Measurements from ENCODE around the gene EGR1.
"Not testable (repeated sequence)": the region's sequence is repeated elsewhere in the genome, so short reads cannot be mapped to it uniquely, and the experiment has no call there.

Gene EGR1

GRCh38 chr5:138472353-138472752 lies 7.1 kb downstream of the EGR1 start:
- no peak overlapping the region for H3K27ac Mint-ChIP-seq

GRCh38 chr5:138473151-138473550 lies 7.9 kb downstream of the EGR1 start:
- H3K36me3 Mint-ChIP-seq = peaks cover 19% of the 10 kb centered on the region

More at GRCh38 chr5:138472353-138472752, 7.1 kb downstream of the EGR1 start:
- Mint-ChIP-seq H3K9me3 (no peaks in the 10 kb centered on the region), H3K4me3 (no peak overlapping the region), H3K4me1 (peaks cover 15% of the 10 kb centered on the region), H3K36me3 (peaks cover 27% of the 10 kb centered on the region)
- no peak for DNase-seq (ENCODE audit: low spot score in 2 of 2)
- ATAC-seq = no peak

GRCh38 chr5:138476918-138477317 lies 11.6 kb downstream of the EGR1 start:
- Mint-ChIP-seq H3K9me3 (no peaks in the 10 kb centered on the region), H3K4me3 (no peak overlapping the region), H3K4me1 (no peaks in the 10 kb centered on the region), H3K36me3 (no peaks in the 10 kb centered on the region), H3K27ac (no peak overlapping the region)
- DNase-seq (ENCODE audit: low spot score in 2 of 2) = no peak
- ATAC-seq = no peak

More at GRCh38 chr5:138473151-138473550, 7.9 kb downstream of the EGR1 start:
- H3K27ac Mint-ChIP-seq; DNase-seq (ENCODE audit: low spot score in 2 of 2); ATAC-seq; H3K4me1 Mint-ChIP-seq; H3K9me3 Mint-ChIP-seq; H3K4me3 Mint-ChIP-seq: not testable (repeated sequence)

- Mint-ChIP-seq H3K9me3 (no peaks in the 10 kb centered on the region), H3K27ac (no peak overlapping the region), H3K36me3 (no peaks in the 10 kb centered on the region), H3K4me1 (no peaks in the 10 kb centered on the region), H3K4me3 (no peak overlapping the region)
- no peak for DNase-seq (ENCODE audit: low spot score in 2 of 2)
- ATAC-seq = peak; percentile 24
These were observed 17.4 kb downstream of the EGR1 start for GRCh38 chr5:138482638-138483037.

- ATAC-seq (peak; percentile 24), DNase-seq (ENCODE audit: low spot score in 2 of 2) (no peak)
- no peak overlapping the region for H3K4me3 Mint-ChIP-seq
These were observed 23.2 kb downstream of the EGR1 start for GRCh38 chr5:138488481-138488945.

GRCh38 chr5:138489683-138490061 lies 24.4 kb downstream of the EGR1 start:
- no peak for DNase-seq (ENCODE audit: low spot score in 2 of 2)
- Mint-ChIP-seq H3K27ac (no peak overlapping the region), H3K4me1 (peaks cover 17% of the 10 kb centered on the region), H3K9me3 (no peaks in the 10 kb centered on the region), H3K36me3 (peaks cover 6% of the 10 kb centered on the region), H3K4me3 (no peak overlapping the region)
- ATAC-seq = no peak

More at GRCh38 chr5:138488481-138488945, 23.2 kb downstream of the EGR1 start:
- H3K4me1 Mint-ChIP-seq = peaks cover 17% of the 10 kb centered on the region
- peaks cover 6% of the 10 kb centered on the region for H3K36me3 Mint-ChIP-seq
- no peaks in the 10 kb centered on the region for H3K9me3 Mint-ChIP-seq
- H3K27ac Mint-ChIP-seq = no peak overlapping the region

- peaks cover 6% of the 10 kb centered on the region for H3K36me3 Mint-ChIP-seq
- DNase-seq (ENCODE audit: low spot score in 2 of 2) (no peak), ATAC-seq (no peak)
- no peak overlapping the region for H3K27ac Mint-ChIP-seq
- no peaks in the 10 kb centered on the region for H3K9me3 Mint-ChIP-seq
- H3K4me3 Mint-ChIP-seq = peak overlapping the region; percentile 39
- peaks cover 17% of the 10 kb centered on the region for H3K4me1 Mint-ChIP-seq
These were observed 25.5 kb downstream of the EGR1 start for GRCh38 chr5:138490648-138491283.

- peak overlapping the region; percentile 39 for H3K4me3 Mint-ChIP-seq
These were observed 26.0 kb downstream of the EGR1 start for GRCh38 chr5:138491284-138491648.

GRCh38 chr5:138491669-138492559 lies 26.6 kb downstream of the EGR1 start:
- H3K27ac Mint-ChIP-seq = peak overlapping the region; percentile 69
- ATAC-seq = peak; percentile 98

More at GRCh38 chr5:138491284-138491648, 26.0 kb downstream of the EGR1 start:
- Mint-ChIP-seq H3K4me1 (peaks cover 17% of the 10 kb centered on the region), H3K36me3 (peaks cover 6% of the 10 kb centered on the region), H3K27ac (no peak overlapping the region), H3K9me3 (no peaks in the 10 kb centered on the region)
- ATAC-seq = no peak
- no peak for DNase-seq (ENCODE audit: low spot score in 2 of 2)

GRCh38 chr5:138492560-138493045 lies 27.3 kb downstream of the EGR1 start:
- H3K36me3 Mint-ChIP-seq = peaks cover 6% of the 10 kb centered on the region
- no peak for DNase-seq (ENCODE audit: low spot score in 2 of 2)
- no peaks in the 10 kb centered on the region for H3K9me3 Mint-ChIP-seq
- peak overlapping the region; percentile 69 for H3K27ac Mint-ChIP-seq
- peaks cover 17% of the 10 kb centered on the region for H3K4me1 Mint-ChIP-seq
- no peak for ATAC-seq
- H3K4me3 Mint-ChIP-seq = peak overlapping the region; percentile 80

More at GRCh38 chr5:138491669-138492559, 26.6 kb downstream of the EGR1 start:
- peak; percentile 66 to 85 for DNase-seq (ENCODE audit: low spot score in 2 of 2)
- Mint-ChIP-seq H3K9me3 (no peaks in the 10 kb centered on the region), H3K4me3 (peak overlapping the region; percentile 80), H3K36me3 (peaks cover 6% of the 10 kb centered on the region), H3K4me1 (peaks cover 17% of the 10 kb centered on the region)

- no peak for DNase-seq (ENCODE audit: low spot score in 2 of 2)
These were observed 30.1 kb downstream of the EGR1 start for GRCh38 chr5:138495351-138495750.

GRCh38 chr5:138498376-138498775 lies 33.1 kb downstream of the EGR1 start:
- Mint-ChIP-seq H3K27ac (no peak overlapping the region), H3K36me3 (peaks cover 18% of the 10 kb centered on the region), H3K4me3 (no peak overlapping the region), H3K4me1 (no peaks in the 10 kb centered on the region), H3K9me3 (no peaks in the 10 kb centered on the region)
- no peak for ATAC-seq
- no peak for DNase-seq (ENCODE audit: low spot score in 2 of 2)

More at GRCh38 chr5:138495351-138495750, 30.1 kb downstream of the EGR1 start:
- Mint-ChIP-seq H3K4me3 (no peak overlapping the region), H3K36me3 (peaks cover 12% of the 10 kb centered on the region), H3K27ac (no peak overlapping the region), H3K9me3 (no peaks in the 10 kb centered on the region), H3K4me1 (peaks cover 17% of the 10 kb centered on the region)
- no peak for ATAC-seq

GRCh38 chr5:138502121-138502520 lies 36.8 kb downstream of the EGR1 start:
- no peaks in the 10 kb centered on the region for H3K9me3 Mint-ChIP-seq
- H3K27ac Mint-ChIP-seq = peak overlapping the region; percentile 53
- no peaks in the 10 kb centered on the region for H3K4me1 Mint-ChIP-seq
- peaks cover 25% of the 10 kb centered on the region for H3K36me3 Mint-ChIP-seq
- DNase-seq (ENCODE audit: low spot score in 2 of 2) (no peak), ATAC-seq (no peak)
- H3K4me3 Mint-ChIP-seq = no peak overlapping the region

- peak overlapping the region; percentile 53 for H3K27ac Mint-ChIP-seq
- no peaks in the 10 kb centered on the region for H3K4me1 Mint-ChIP-seq
- ATAC-seq (no peak), DNase-seq (ENCODE audit: low spot score in 2 of 2) (no peak)
- no peaks in the 10 kb centered on the region for H3K9me3 Mint-ChIP-seq
- H3K36me3 Mint-ChIP-seq = peaks cover 29% of the 10 kb centered on the region
- H3K4me3 Mint-ChIP-seq = no peak overlapping the region
These were observed 37.2 kb downstream of the EGR1 start for GRCh38 chr5:138502521-138502920.

- H3K4me3 Mint-ChIP-seq = no peak overlapping the region
- peaks cover 40% of the 10 kb centered on the region for H3K36me3 Mint-ChIP-seq
- no peaks in the 10 kb centered on the region for H3K4me1 Mint-ChIP-seq
- DNase-seq (ENCODE audit: low spot score in 2 of 2) = no peak
- peak; percentile 71 for ATAC-seq
- peak overlapping the region; percentile 19 for H3K27ac Mint-ChIP-seq
- no peaks in the 10 kb centered on the region for H3K9me3 Mint-ChIP-seq
These were observed 38.4 kb downstream of the EGR1 start for GRCh38 chr5:138503487-138504270.

All from stimulated activated effector memory CD8-positive, alpha-beta T cell treated with anti-CD3 and anti-CD28 coated beads, Interleukin-12 subunit alpha, Interleukin-12 subunit beta, amount 100 ng/mL, for 72 hours (primary cell).